ES-I3 (cell line): ENCODE data around the gene ENOX1.

ENCODE experiments used
- H3K36me3 ChIP-seq: 2 replicates; pipeline ENCODE4 v1.6.1; 2013; ENCODE audit warnings: mild to moderate bottlenecking, low read length, control low read depth, moderate library complexity; ENCODE audit not compliant: insufficient read depth
- H3K4me1 ChIP-seq: 2 replicates; pipeline ENCODE4 v1.6.1; 2013; ENCODE audit warnings: mild to moderate bottlenecking, control low read depth, low read length; ENCODE audit not compliant: insufficient read depth
- H3K9ac ChIP-seq: 2 replicates; pipeline ENCODE4 v1.6.1; 2013; ENCODE audit warnings: low read depth, mild to moderate bottlenecking, low read length, moderate library complexity
- H3K9me3 ChIP-seq: 2 replicates; pipeline ENCODE4 v1.6.1; 2013; ENCODE audit warnings: mild to moderate bottlenecking, low read length, moderate library complexity; ENCODE audit not compliant: control insufficient read depth, insufficient read depth

ENOX1 gene

DNA sequence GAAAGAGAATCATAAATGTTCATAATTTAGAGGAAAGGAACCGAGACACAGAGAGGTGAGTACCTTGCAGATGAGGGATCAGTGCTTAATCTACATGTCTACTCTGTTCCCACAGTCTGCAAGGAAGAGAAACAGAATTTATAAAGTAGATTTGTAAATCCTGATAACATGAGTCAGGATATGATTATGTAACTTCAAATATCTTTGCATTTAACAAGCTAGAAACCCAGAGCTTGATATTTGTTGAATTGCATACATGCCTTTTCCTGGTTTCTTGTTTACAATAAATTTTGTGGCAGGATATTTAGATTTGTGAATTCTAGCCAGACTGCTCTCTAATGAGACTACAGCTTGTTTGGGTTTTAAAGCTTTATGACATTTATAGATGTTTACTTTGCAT lies 219.2 kb downstream of the ENOX1 start:
- no peaks in the 10 kb centered on the region for H3K36me3 ChIP-seq
- no peak overlapping the region for H3K9ac ChIP-seq
- no peaks in the 10 kb centered on the region for H3K9me3 ChIP-seq

DNA sequence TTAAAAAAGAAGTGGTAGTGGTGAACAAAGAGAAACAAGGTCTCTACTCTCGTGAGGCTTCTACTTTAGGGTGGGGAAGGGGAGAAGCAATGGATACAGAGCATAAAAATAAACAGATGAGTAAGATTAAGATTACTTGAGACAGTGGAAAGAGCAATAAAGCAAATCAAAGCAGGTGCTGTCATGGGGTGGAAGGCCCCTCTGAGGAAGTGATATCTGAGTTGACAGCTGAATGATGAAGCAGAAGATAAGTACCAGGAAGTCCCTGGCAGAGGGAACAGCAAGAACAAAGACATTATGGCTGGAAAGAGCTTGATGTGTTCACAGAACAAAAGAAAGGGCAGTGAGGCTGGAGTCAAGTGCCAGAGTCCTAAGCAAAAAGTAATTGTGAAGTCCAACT lies 221.8 kb downstream of the ENOX1 start:
- no peaks in the 10 kb centered on the region for H3K4me1 ChIP-seq
- H3K9ac ChIP-seq, result no peak overlapping the region
- no peaks in the 10 kb centered on the region for H3K9me3 ChIP-seq
- H3K36me3 ChIP-seq, result no peaks in the 10 kb centered on the region

More for the DNA sequence above, 219.2 kb downstream of the ENOX1 start:
- H3K4me1 ChIP-seq, result peaks cover 3% of the 10 kb centered on the region

DNA sequence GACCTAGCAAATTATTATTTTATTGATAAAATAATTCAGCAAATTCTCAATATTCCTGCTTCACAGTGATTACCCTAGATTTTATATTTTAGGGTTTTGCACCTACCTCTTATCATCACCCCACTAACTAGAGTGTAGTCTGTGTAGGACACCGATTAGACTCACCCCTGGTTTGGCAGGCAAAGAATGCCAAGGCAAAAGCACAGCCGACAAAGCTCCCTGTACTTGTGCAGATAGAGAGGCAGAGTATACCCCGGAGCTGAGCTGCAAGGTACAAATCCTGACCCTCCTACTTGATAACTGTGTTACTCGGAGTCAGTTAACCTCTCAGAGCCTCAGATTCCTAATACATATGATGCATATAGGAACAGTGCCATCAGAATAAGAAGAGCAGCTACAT lies 225.7 kb downstream of the ENOX1 start:
- Histone ChIP-seq H3K9ac (no peak overlapping the region), H3K4me1 (no peaks in the 10 kb centered on the region), H3K9me3 (no peaks in the 10 kb centered on the region), H3K36me3 (no peaks in the 10 kb centered on the region)

DNA sequence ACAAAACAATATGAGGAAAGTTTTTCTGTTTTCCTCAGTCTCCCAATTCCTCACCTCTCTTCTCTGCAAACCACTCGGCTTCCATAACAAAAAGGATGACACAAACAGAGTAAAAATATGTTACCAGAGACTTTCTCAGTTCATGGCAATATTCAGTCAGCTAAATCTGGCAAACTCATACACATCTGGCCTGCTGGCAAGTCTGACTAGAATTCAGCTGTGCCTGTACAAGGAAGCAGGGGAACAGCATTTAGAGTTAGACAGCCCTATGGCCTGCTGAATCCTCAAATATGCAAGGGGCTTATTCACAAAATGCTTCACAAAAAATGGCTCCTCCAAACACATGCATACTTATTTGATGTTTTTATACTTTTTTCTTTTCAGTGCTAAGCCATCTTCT lies 227.8 kb downstream of the ENOX1 start:
- Histone ChIP-seq H3K4me1 (no peaks in the 10 kb centered on the region), H3K9me3 (no peaks in the 10 kb centered on the region), H3K9ac (no peak overlapping the region), H3K36me3 (no peaks in the 10 kb centered on the region)

DNA sequence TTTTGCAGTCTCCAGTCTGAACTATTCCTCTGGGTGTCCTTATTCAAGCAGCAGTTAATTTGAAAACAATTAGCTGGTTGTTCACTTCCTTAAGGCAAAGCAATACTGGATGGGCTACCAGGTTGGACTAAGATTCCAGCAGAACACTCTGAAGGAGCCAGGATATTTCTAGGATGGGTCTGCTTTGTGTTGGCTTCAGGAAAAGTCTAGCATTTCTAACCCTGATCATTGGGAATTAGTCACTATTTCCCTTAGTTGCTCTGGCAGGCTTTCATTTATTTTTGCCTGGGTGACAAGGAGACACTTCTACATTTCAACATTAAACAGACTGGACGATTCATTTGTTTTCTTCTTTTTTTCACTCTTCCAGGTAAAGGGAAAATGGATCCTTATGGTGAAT lies 228.4 kb downstream of the ENOX1 start:
- H3K9me3 ChIP-seq, result no peaks in the 10 kb centered on the region
- no peak overlapping the region for H3K9ac ChIP-seq
- no peaks in the 10 kb centered on the region for H3K4me1 ChIP-seq
- no peaks in the 10 kb centered on the region for H3K36me3 ChIP-seq

DNA sequence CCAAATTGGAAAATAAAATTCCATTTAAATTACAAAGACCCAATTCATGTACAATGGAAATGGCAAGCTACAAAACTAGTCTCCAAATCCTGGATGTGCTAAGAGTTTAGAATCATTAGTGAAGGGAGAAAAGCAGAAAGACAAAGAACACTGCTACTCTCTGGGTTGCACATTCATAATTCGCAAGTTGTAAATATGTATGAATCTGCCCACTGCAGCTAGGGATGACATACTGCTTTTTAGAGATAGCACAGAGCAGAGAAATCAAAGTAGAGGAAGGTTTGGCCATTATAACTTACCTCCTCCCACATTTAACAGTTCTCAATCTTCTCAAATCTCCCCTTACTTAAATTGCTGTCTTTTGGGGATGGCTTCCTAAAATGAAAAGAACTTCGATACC lies 231.1 kb downstream of the ENOX1 start:
- H3K36me3 ChIP-seq, result no peaks in the 10 kb centered on the region
- no peaks in the 10 kb centered on the region for H3K4me1 ChIP-seq
- no peak overlapping the region for H3K9ac ChIP-seq
- no peaks in the 10 kb centered on the region for H3K9me3 ChIP-seq

DNA sequence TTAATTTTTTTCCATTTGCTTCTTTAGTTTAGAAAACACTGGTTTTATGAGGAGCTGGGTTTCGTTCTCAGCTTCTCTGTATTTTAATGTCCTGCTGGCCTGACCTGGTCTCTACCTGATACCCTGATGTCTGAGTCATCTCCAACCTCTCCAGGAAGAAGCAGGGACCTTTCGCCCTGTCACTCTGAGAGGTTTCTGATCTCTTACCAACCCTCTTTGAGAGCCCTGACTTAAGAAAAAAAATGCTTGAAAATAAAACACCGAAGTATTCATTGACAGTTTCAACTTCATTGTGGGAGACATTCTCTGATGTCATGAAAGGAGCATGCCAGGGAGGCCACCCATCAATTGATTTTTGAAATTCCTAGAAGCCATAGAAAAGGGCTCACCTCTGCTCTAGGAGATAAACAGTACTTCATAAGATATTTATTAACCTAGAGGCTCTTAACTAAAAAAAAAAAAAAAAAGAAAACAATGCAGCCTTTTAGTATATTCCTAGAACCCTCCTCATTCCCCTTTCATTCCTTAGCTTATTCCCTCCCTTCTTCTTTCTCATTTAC lies 234.8 kb downstream of the ENOX1 start:
- Histone ChIP-seq H3K9me3 (no peaks in the 10 kb centered on the region), H3K36me3 (no peaks in the 10 kb centered on the region), H3K9ac (no peak overlapping the region), H3K4me1 (no peaks in the 10 kb centered on the region)

DNA sequence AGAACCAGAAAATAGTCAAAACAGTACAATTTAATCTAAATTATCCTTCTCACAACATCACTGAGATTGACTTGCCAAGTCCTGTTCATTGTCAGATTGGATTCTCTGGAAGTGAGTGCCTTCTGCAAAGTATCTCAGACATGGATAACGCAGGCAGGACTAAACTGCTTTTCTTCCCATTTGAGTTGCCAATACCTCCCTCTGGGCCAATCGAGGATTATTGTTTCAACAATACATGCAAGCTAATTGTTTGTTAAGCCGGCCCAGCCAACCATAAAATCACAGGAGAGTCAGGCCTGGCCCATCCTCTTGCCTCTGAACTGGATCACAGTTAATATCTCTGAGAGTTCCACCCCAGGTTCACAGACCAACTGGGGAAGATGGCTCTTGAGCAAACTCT lies 240.0 kb downstream of the ENOX1 start:
- Histone ChIP-seq H3K9ac (no peak overlapping the region), H3K9me3 (no peaks in the 10 kb centered on the region), H3K4me1 (no peaks in the 10 kb centered on the region), H3K36me3 (no peaks in the 10 kb centered on the region)

DNA sequence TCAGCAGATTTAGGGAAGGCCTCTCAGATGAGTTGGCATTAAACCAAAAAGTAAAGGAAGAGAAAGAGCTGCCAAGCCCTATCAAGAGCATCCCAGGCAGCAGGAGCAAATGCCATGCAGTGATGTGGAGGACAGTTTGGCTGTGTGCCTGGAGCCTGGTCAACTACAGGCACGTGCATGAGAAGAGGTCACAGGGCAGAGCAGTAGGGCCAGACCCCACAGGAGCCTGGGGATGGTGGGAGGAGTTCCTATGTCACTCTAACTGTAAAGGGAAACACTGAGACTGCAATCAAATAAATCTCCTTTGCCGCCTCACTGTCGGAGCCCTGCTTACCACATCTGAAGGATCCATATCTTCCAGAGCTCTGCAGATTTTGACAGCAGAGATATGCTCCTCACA lies 240.5 kb downstream of the ENOX1 start:
- Histone ChIP-seq H3K9ac (no peak overlapping the region), H3K9me3 (no peaks in the 10 kb centered on the region), H3K4me1 (no peaks in the 10 kb centered on the region), H3K36me3 (no peaks in the 10 kb centered on the region)

DNA sequence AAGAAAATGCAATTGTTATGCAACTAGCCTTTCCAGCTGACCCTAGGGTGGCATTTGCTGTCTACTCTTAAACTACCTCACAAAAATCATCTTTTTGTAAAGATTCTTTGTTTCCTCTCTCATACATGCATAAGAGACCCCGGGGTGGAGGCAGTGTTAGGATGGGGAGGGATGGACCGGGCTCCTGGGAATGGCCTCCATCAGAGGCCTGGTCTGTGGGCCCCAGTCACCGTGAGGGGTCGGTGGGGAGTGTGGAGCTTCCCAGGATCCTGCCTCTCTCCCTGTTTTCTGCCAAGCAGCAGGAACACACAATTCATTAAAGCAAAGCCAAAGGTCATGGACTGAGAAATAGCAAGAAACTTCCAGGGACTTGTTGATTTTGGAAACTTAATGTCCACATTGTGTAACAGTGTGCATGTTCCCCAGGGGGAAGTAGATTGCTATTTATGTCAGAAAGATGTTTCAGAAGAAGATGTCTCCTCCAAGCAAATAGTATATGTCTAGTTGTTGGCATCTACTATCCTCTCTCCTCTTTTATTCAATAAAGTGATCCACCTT lies 241.4 kb downstream of the ENOX1 start:
- Histone ChIP-seq H3K36me3 (no peaks in the 10 kb centered on the region), H3K9ac (no peak overlapping the region), H3K9me3 (no peaks in the 10 kb centered on the region), H3K4me1 (no peaks in the 10 kb centered on the region)

DNA sequence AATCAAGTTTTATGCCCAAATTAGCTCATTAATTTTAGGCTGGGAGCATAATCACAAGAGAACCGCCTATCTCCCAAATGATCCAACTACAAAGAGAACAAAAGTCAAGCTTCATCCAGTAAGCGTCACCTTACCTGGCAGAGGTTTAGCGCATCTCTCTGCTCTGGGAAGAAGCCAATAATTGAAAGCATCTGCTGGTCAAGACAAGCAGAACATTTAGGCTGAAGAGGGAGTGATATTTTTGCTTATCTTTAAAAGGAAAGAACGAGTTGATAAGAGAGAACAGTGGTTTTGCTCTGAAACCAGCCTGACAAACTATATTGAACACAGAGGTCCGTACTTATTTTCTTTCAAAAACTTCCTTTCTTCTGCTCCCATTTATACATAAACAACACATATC lies 242.1 kb downstream of the ENOX1 start:
- Histone ChIP-seq H3K9ac (no peak overlapping the region), H3K9me3 (no peaks in the 10 kb centered on the region), H3K4me1 (no peaks in the 10 kb centered on the region), H3K36me3 (no peaks in the 10 kb centered on the region)

DNA sequence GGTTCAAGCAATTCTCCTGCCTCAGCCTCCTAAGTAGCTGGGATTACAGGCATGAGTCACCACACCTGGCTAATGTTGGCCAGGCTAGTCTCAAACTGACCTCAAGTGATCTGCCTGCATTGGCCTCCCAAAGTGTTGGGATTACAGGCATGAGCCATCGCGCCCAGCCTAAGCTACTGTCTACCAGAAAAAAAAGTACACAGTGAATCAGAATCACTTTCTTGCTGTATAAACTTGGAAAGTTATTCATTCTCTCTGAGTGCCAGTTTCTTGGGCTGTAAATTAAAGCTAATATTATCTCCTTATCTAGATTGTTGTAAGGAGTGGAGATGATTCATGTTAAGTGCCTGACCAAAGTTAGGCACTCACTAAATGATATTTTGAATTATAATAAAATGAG lies 242.8 kb downstream of the ENOX1 start:
- Histone ChIP-seq H3K9ac (no peak overlapping the region), H3K9me3 (no peaks in the 10 kb centered on the region), H3K36me3 (no peaks in the 10 kb centered on the region), H3K4me1 (no peaks in the 10 kb centered on the region)

DNA sequence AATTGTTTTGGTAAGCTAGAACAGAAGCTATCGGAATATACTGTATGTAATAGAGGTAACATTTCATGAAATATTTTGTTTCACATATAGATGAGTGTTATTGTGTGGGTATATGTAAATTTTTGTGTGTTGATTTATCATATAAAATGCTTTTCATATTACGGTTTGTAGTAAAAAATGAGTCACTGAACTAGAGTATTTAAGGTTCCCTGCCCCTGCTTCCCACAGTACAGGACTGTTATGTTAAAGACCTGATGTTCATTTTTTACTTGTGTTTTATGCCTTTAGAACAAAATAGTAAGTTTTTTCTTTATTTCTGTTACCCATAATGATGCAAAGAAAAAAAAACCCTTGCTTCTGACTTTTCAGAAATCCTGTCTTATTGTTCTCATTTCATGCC lies 243.4 kb downstream of the ENOX1 start:
- Histone ChIP-seq H3K4me1 (no peaks in the 10 kb centered on the region), H3K9ac (no peak overlapping the region), H3K36me3 (no peaks in the 10 kb centered on the region), H3K9me3 (no peaks in the 10 kb centered on the region)

DNA sequence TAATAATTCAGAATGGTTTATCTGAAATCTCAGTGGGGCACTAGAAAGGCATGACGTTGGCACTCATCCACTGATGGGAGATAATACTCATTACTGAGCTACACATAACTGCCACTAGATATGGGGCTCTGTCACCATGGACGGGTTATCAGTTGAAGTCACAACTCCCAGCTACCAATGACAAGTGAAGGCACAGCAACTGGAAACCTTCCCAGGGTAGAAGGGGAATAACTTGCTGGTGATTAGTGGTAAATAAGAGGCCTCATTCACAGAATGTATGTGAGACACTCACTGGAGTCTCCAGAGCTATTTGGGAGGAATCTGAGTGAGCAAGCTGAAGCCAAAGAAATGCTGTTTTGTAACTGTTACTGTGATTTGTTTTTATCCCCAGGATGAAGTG lies 249.6 kb downstream of the ENOX1 start:
- H3K9me3 ChIP-seq, result no peaks in the 10 kb centered on the region

DNA sequence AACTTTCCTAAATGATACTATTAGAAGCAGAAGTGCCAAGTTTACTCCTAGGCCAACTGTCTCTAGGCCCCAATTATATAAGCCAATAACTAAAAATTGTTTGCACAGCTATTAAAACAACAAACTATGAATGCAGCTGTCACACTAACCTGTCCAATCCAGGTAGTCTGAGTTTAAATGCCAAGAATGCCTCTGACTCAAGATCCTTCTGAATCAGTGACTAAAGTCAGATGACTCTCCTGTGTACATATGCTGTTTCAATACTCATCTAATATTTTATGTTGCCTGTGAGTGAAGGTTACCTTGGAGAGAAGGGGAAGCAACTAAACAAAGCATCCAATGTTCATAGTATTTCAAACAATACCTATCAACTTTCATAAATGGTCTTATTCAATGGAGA lies 257.0 kb downstream of the ENOX1 start:
- Histone ChIP-seq H3K9ac (no peak overlapping the region), H3K9me3 (no peaks in the 10 kb centered on the region), H3K36me3 (no peaks in the 10 kb centered on the region), H3K4me1 (no peaks in the 10 kb centered on the region)

More for the DNA sequence above, 249.6 kb downstream of the ENOX1 start:
- H3K36me3 ChIP-seq, result no peaks in the 10 kb centered on the region
- H3K4me1 ChIP-seq, result no peaks in the 10 kb centered on the region
- no peak overlapping the region for H3K9ac ChIP-seq

DNA sequence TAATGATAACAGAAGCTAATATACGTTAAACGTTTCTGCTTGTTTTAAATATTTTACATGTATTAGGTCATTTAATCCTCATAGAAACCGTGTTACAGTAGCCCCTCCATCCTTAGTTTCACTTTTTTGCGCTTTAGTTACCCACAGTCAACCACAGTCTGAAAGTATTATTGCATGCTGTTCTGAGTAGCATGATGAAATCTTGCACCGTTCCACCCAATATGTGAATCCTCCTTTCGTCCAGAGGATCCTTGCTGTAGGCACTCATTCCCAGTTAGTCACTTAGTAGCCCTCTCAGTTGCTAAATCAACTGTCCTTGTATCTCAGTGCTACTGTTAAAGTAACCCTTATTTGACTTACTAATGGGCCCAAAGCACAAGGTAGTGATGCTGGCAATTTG lies 257.8 kb downstream of the ENOX1 start:
- no peak overlapping the region for H3K9ac ChIP-seq
- no peaks in the 10 kb centered on the region; the same call in 1 of the 2 replicates for H3K36me3 ChIP-seq
- no peaks in the 10 kb centered on the region for H3K9me3 ChIP-seq
- H3K4me1 ChIP-seq, result no peaks in the 10 kb centered on the region
